ENCODE data around the gene PPP3R1.

Gene PPP3R1

GRCh38 chr2:68135448-68136320, 116.6 kb downstream of the PPP3R1 start:
- no peak for DNase-seq

- no peak for DNase-seq
Measured at GRCh38 chr2:68134554-68134953, 117.8 kb downstream of the PPP3R1 start.

GRCh38 chr2:68134120-68134519, 118.2 kb downstream of the PPP3R1 start:
- no peak for DNase-seq

Measured in CD4-positive, alpha-beta T cell treated with Interleukin-1 beta for 1 hour (primary cell).